T-helper 2 cell treated with Interferon-gamma antibody and Interleukin-4, amounts not matched to agents 100 ng/mL and 5 ng/mL, for 36 hours (primary cell): ENCODE measurements around the gene PRDM5. TPM values are rescaled to one million over a fixed set of nuclear protein-coding genes. Genes with fewer than 3 reads are reported as not detected.

ENCODE experiments used
- intact Hi-C: fragments of 100-400 bp; cut with micrococcal nuclease; formaldehyde crosslinking; loops from one replicate; pipeline ENCODE4 v1.15.1; 2023
- total RNA-seq: library from RNA; stranded (reverse); gene quantifications from 2 replicates; pipeline ENCODE4 v1.2.3, GENCODE V29; 2022

PRDM5 gene
- total RNA-seq, 1 donor from 2014 or later = not detected

DNA sequence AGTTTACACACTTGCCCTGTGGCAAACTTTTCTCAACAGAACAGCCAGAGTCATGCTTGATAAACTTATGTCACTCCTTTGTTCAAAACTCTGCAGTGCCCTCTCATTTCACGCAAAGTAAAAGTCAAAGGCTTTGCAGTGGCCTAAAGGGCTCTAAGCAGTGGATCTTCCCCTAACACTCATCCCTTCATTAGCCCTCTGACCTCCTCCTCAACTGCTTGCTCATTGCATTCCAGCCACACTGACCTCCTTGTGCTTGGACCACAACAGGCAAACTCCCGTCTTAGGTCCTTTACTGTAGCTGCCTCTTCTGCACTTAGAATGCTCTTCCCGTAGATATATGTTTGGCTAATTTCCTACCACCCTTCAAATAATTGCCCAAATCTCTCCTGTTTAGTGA is 5.6 kb downstream of the PRDM5 start:
- intact Hi-C loops = no loop called here

DNA sequence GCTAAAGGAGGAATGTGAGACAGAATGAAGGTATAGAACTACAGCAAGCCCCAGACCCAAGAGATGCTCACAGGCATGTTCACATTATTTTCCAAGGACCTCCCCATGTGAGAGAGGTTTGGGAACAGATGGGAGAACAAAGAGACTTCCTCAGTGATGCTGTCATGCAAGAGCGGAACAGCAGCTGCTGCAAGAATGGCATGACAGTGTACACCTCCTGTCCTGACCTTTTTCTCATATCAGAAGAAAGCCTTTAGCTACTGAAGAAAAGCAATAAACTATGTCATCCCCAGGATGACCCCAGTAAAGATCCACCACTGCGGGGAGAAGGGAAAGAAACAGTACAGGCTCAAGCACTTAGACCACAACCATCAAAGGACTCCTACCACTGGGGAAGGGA is 7.2 kb downstream of the PRDM5 start:
- intact Hi-C loops = no loop called here

DNA sequence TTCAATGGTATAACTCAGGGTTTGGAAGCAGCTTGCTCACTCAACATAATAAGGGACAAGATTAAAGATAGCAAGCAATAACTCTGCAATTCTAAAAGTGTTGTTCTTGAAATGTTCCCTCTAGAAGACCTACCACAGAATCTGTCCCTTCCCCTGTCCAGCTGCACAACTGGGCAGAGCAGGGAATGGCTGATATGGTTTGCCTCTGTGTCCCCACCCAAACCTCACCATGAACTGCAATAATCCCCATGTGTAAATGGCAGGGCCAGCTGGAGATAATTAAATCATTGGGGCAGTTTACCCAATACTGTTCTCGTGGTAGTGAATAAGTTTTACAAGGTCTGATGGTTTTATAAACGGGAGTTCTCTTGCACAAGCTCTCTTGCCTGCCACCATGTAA is 19.1 kb downstream of the PRDM5 start:
- intact Hi-C loops = no loop called here

DNA sequence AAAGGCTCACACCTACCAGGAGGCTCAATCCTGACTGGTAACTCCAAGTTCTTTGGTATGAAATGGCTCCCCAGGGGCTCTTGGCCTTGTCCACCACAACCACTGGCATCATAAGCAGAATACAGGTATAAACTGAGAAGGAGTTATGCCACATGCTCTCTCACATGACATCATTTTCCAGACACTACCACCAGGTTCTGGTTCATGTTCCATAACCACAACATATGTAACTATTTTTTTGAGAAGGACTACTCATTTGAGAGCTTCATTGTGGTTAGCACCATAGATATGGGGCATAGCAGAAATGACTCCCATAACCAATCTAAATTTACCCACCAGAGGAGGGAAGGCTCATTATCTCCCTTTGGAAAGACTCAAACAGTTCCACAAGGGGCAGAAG is 19.6 kb downstream of the PRDM5 start:
- intact Hi-C loops = no loop called here

DNA sequence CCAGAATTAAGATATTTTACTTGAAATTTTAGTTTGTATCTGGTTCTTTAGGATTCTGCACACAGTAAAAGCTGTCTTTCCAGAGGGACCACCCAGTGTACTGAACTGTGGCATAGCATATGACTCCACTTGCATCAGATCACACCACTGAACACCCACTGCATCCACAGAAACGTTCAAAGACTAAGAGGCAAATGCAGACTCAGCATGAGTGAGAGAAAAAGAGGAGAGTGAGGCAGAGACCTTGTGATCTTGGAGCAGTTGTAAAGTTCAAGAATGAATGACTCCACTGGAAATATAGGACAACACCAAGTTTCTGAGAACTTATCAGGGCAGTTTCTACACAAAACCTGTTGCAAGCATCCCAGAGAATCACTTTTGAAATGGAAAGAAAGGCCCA is 20.8 kb downstream of the PRDM5 start:
- intact Hi-C loops = no loop called here

DNA sequence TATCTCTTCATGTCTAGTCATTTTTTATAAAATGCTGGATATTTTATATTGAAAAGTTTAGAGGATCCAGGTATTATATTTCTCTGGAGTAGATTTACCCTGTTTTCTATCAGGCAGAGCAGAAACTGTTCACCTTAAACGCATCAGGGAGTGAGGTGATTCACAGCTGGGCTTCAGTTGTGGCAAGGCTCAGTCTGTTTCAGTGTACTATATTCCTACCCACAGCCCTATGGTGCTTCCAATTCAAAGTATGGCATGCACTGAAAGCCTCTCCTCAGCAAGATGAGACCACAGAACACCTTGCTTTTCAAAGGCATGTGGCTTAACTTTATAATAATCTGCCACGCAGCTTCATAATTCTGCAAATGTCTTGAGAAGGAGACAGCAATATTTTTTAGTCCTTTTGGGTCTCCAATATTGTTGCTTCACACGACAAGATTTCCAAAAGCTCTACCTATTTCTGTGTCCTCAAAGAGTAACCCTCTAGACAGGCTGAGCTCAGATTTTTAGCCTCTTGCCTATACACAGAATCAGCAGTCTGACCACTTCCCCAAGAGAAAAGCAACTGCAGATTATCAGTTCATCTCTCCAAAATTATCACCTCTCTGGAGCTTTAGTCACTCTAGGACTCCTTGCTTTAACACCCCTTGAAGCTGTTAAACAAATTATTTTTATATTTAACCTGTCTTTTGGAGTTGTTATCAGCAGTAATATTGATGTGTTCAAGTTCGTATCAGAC is 24.4 kb downstream of the PRDM5 start:
- intact Hi-C loops = no loop called here

DNA sequence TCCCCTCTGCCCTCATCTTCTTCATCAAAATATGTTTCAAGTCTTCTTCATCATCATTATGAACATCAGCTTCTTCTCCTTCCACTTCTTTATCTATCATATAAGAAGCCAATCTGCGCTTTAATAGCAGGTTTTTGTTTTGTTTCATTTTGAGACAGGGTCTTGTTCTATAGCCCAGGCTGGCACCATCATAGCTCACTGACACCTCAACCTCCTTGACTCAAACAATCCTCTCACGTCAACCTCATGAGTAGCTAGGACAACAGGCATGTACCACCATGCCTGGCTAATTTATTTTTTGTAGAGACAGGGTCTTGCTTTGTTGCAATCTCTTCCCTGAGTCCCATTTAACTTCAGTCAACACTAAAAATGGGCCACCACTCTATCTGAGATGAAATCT is 27.0 kb downstream of the PRDM5 start:
- intact Hi-C loops = no loop called here

DNA sequence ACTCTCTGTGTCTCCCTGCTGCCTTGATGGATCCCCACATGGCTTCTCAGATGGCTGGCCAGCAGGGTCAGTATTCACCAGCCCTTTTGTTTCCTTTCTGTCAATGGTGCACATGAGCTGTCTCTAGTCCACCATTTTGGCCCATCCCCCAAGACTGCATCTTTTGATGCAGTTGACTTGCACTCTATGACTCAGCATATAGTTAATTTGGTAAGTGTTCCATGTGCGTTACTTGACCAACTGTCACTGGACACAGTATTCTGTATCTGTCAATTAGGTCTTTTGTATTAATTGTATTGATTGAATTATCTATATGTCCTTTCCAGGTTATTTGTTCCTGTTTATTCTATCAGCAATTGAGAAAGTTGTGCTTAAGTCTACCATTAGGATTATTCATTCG is 29.2 kb downstream of the PRDM5 start:
- intact Hi-C loops = no loop called here

DNA sequence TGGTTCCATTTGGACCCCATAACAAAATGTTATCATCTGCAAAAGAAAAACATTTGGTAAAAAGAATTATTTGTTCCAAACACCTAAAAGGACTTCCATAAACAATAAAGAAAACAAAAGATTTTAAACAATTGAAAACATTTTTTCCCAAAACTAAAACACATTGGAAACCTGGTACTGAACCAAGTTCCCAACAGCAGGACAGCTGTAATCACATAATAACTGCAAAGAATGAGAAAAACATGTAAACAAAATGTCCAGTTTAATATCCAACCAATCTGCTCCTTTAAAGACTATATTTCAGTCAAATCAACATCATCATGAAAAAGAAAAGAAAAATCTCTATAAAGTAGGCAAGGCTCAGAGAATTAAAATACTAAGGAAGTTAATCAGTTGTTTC is 36.3 kb downstream of the PRDM5 start:
- intact Hi-C loops = no loop called here

DNA sequence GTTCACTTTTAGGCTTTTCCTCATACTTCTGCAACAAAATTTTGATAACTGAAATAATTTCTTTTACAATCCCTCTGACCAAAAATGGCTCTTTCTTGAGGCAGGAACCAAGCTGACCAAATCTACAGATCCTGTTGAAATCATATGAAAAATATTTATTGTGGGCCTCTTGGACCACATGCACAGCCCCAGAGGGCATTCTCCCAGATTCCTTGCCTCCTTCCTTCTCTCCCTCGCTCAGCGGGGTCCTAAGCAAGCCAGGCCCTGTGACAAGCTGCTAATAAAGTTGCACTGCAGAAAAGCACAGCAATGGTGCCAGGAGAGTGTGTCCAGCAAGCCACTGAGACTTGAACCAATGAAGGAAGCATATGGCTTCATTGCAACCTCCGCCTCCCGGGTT is 40.7 kb downstream of the PRDM5 start:
- intact Hi-C loops = no loop called here

DNA sequence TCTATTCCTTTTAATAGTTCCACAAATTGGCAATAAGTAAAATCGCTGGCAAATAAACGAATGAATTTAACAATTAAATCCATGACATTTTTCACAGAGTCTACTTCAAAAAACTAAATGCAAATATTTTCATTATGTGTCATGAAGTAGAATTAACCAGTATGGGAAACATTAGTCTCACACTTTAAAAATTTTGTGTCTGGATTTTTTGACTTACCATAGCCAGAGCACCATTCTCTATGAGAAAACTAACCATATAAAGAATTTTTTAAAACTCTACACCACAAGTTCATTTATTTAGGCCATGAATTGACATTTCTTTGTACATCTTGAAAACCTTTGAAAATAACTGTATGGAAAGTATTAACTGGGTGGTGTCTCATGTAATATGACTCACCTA is 41.2 kb downstream of the PRDM5 start:
- intact Hi-C loops = no loop called here

DNA sequence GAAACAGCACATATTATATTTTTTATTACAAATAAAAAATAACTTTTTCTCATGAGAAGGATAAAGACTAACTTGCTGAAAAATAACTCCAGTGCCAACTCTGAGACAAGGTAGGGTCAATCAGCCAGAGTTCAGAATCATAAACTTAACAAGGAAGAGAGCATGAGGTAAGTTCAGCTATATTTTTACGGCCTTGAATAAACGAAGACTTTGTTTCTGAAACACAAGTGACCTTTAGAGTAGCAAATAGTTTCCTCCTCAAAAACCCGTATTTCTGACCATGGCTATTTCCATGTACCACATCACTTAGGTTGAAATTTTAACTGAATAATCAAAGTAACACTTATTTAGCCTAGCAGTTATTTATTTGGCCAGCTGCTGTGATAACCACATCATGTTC is 45.5 kb downstream of the PRDM5 start:
- intact Hi-C loops = no loop called here

DNA sequence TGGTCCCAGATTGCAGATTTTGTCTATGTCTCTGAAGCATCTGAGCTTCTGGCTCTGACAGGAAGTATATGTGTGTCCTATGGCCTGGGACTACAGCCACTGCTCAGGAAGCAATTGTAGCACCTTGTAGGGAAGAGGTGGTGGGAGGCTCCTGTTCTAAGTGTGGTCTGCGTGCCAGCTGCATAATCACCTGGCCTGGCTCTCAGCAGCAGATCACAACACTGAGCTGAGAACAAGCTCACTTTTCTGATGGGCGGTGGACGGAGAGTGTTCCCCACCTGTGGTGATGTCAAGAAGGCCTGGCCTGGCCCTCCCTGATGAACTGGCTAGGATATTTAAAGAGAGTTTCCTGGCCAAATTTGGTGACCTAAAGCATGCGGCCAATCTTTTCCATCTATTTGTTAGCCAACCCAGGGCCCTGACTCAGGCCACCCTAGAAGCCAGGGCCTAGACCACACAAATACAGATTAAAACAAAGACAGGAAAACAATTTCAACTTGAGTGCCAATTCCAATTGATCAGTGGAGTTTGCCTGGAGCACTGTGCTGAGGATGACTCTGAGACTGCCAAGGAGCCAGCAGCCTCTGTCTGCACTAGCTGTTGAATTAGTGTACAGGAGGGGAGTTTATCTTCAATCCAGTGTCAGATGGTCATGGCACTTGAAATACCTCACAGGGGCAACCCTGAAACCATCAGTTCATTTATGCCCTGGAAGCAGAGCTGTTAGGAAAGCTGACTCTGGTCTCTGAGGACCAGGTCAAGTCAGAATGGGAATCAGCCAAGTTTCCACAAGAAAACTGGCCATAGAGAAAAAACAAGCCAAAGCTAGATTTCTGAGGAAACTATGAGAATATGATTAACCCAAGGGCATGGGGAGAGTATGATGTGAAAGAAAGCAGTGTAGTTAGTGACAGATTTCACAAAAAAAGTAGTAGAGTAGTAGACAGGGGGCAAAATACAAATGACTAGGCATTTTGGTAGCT is 47.4 kb downstream of the PRDM5 start:
- intact Hi-C loops = no loop called here

DNA sequence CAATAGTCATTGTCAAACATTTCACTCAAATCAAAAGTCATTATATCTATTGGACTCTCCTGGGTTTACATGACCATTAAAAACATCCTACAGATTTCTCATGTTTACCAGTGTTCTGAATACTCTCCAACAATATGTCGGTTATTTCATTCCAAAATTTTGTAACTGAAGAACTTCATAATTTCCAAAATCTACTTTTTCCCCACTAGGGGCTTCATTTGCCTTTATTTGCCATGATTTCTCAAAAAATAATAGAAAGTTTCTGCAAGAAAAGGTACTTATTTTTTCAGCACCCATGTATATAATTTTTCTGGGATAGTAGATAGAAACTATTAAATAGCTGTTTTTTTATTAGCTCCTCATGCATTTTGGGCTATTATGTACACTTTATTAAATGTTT is 49.0 kb downstream of the PRDM5 start:
- intact Hi-C loops = no loop called here

DNA sequence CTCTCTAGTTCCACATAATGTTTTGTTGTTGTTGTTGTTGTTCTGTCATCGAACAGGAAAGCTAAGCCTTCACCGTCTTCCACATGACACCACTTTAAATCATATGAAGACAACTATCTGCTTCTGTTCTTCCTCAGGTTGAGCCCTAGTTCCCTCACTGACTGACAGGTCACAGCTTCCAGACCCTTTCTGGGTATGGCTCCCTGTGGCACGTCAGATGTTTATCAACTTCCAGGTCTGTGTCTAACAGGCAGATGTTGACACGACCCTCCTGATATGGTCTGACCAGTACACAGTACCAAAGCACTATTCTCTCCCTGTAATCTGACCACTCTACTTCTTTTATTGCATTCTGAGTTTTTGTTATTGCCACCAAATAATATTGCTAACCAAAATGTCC is 51.4 kb downstream of the PRDM5 start:
- intact Hi-C loops = no loop called here

DNA sequence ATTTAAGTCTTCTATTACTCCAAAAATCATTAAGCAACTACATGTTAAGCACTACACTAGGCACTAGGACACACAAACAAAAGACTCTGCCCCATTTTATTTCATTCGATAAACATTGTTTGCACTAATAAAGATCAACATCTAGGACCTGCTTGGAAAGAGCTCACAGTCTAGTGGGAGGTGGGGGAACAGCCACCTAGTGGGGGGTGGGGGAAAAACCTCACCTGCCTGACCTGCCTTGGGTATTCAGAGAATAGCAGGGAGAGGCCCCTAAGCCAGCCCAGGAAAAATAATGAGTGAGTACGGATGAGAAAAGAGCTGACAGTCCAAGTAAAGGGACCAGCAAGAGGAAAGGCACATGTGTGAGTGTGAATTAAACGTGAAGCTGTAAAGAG is 52.2 kb downstream of the PRDM5 start:
- intact Hi-C loops = no loop called here

DNA sequence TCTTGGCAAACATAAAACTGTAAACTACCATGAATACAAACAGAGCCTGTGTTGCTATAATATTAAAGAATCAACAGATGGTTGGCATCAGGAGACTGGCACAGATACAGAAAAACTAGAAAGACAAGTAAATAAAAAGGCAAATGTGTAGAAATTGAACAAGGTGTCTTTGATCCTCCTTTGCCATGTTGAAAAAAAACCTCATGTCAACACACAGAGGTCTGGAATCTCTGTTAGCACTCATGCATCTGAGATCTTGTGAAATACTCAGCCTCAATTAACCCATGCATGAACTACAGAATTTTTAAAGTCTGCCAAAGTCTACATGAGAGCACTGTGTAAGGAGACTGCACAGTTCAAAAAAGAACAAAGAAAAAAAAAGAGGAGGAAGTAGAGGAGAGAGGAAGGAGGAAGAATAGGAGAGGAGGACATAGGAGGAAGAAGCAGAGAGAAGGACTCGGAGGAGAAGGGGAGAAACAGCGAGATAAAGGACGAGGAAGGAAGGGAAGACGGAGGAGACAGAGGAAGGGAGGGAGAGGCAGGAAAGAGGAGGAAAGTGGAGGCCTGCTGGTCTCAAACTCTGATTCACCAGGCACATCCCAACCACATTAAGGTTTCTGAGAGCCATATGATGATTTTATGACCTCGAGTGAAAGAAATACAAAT is 52.8 kb downstream of the PRDM5 start:
- intact Hi-C loops = no loop called here

DNA sequence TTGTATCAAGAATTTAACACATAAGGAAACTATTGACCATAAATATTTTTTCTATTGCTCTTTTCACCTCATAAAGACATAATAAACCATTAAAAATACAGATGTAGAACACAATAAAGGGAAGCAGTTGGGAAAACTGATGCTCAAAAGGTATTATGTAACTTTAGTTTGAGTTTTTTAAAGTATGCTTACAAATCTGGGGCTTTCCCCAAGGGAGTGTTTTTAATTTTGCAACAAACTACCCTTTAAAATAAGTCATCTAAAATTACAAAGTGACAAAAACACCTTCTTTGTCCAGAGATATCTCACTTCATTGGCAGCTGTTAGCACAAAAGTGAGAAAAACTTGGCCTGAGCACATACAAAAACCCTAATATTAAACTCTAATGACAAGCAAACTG is 55.0 kb downstream of the PRDM5 start:
- intact Hi-C loops = no loop called here

DNA sequence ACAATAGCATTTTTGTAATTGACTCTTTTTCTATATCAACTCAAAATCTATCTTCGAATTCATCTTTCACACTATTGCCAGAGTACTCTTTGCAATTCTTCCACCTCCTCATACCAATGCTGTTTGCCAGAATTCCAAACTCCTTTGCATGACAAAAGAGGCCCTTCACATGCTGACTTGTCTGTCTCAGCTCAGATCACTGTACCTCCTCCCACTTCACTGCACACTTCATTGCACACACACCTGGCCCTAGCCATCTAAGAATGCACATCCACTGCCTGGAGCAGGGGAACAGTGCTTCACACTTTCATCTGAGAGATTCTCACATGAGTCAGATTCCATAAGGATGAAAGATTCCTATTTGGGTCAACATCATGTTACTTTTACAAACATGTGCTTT is 56.5 kb downstream of the PRDM5 start:
- intact Hi-C loops = no loop called here

DNA sequence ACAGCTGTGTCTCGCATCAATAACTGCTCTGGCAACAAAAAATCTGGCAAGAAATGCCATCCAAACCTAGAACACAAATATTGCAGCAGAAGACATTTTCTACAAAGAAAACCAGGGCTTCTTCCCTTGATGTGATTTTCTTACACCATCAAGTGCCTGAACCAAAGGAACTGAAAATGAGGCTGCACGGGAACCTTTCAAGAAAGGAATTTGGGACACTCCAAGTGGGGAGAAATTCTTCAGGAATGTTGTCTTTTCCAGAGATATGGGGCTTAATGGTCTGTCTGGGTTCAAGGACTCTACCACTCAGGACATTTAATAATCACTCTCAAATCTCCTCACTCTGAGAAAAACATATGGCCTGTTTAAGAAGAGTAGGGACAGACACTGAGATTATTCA is 57.6 kb downstream of the PRDM5 start:
- intact Hi-C loops = no loop called here

DNA sequence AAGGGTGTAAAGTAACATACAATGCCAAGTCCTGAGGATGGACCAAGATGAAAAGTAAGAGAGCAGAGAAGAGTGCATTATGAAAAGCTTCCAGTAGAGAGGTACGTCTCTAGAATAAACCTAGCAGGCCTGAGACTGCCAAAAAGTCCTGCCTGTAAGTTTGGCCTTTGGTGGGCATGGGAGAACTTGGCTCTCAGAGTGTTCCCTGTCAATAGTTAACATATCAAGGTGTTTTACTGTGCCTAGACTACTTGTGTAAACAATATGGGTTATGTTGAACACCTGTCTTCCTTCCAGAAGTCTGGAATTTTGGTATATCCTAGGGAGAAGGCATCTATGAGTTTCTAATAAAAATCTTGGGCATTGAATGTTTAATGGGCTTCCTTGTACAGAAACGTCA is 60.1 kb downstream of the PRDM5 start:
- intact Hi-C loops = no loop called here

DNA sequence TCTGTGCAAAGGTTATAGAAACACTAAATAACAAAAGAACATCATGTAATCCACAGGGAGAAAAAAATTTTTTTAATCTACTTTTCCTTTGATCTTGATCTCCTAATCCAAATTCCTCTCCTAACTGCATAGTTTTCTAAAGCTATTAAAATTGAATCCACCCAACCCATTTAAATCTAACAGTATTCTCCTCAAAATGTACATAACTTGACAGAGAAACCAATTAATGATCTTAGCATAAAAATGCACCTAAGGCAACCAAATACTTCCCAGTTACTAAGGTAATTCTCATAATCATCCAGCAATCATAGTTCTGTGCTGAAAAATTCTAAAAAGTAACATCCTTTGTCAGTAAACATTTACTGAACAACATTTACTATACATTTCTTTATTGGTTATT is 60.7 kb downstream of the PRDM5 start:
- intact Hi-C loops = no loop called here
